Neural crest cell (in vitro differentiated cells): ENCODE measurements around the gene NDST4. TPM values are rescaled to one million over a fixed set of nuclear protein-coding genes. Genes with fewer than 3 reads are reported as not detected.

Experiments used
- DNase-seq: peaks from one replicate; pipeline ENCODE4 v3.0.0; 2021; ENCODE audit warnings: low read depth, mixed read lengths, low spot score
- H3K27ac Mint-ChIP-seq: one replicate; pipeline ENCODE4 v1.8.0; 2021; ENCODE audit warnings: mild to moderate bottlenecking, mixed read lengths; ENCODE audit not compliant: unreplicated experiment
- H3K27me3 Mint-ChIP-seq: 2 replicates; pipeline ENCODE4 v1.8.0; 2021; ENCODE audit warnings: low read depth, mild to moderate bottlenecking, mixed read lengths
- H3K36me3 Mint-ChIP-seq: 2 replicates; pipeline ENCODE4 v1.8.0; 2021; ENCODE audit warnings: low read depth, mild to moderate bottlenecking, mixed read lengths
- H3K4me1 Mint-ChIP-seq: 2 replicates; pipeline ENCODE4 v1.8.0; 2021; ENCODE audit warnings: mixed read lengths
- H3K4me3 Mint-ChIP-seq: one replicate; pipeline ENCODE4 v1.8.0; 2021; ENCODE audit warnings: mild to moderate bottlenecking, mixed read lengths
- H3K9me3 Mint-ChIP-seq: 2 replicates; pipeline ENCODE4 v1.8.0; 2021; ENCODE audit warnings: mixed read lengths
- total RNA-seq: library from RNA; stranded (reverse); gene quantifications from 2 replicates; pipeline ENCODE4 v1.2.1, GENCODE V29; 2021
- TF ChIP-seq, protein P1 (sequence below): fragments of 200-600 bp; sonication (generic); conservative IDR thresholded peaks from 2 replicates; pipeline ENCODE4 v1.5.0; 2021; ENCODE audit warnings: antibody characterized with exemption, mild to moderate bottlenecking

The NDST4 gene
- total RNA-seq, 1 donor from 2014 or later = 1.3 TPM

DNA sequence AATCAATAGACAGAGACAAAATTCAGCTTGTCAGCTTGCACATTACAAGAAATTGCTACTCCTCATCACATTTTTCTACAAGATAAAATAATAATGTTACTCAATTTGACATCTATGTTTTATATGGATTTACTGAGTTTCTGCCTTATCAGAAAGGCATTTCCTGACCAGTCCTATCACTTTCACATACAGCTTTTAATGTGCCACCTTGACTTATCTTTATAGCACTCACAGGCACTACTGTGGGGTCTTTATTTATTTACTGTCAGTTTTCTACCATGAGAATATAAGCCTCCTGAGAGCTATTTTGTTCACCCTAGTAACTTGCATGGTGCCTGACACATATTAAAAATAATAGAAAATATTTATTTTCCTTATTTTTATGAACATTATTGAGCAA lies 6.0 kb downstream of the NDST4 start:
- TF ChIP-seq, protein P1, sequence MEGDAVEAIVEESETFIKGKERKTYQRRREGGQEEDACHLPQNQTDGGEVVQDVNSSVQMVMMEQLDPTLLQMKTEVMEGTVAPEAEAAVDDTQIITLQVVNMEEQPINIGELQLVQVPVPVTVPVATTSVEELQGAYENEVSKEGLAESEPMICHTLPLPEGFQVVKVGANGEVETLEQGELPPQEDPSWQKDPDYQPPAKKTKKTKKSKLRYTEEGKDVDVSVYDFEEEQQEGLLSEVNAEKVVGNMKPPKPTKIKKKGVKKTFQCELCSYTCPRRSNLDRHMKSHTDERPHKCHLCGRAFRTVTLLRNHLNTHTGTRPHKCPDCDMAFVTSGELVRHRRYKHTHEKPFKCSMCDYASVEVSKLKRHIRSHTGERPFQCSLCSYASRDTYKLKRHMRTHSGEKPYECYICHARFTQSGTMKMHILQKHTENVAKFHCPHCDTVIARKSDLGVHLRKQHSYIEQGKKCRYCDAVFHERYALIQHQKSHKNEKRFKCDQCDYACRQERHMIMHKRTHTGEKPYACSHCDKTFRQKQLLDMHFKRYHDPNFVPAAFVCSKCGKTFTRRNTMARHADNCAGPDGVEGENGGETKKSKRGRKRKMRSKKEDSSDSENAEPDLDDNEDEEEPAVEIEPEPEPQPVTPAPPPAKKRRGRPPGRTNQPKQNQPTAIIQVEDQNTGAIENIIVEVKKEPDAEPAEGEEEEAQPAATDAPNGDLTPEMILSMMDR = no peak
- Mint-ChIP-seq H3K4me1 (peaks cover 14% of the 10 kb centered on the region), H3K27me3 (no peaks in the 10 kb centered on the region), H3K36me3 (no peaks in the 10 kb centered on the region), H3K9me3 (no peaks in the 10 kb centered on the region), H3K4me3 (no peak overlapping the region), H3K27ac (no peak overlapping the region)
- DNase-seq = no peak

DNA sequence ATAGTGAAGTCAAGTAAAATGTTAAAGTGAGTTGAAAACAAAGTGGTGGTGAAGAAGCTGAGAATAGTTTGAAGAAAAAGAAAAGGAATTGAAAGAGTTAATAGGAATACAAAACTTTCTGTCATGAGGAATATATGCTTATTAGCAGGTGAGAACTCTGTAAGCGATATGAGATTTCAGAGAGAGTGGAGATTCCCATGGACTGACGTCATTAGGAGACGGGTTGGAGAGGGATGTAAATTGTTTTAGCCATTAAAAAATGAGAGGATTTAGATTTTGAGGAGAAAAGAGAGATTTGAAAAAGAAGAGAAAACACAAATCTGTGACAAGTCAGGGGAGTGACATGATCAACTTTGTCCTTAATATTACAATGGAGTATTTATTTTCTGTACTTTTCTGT lies 11.7 kb downstream of the NDST4 start:
- no peak for DNase-seq
- Mint-ChIP-seq H3K4me3 (no peak overlapping the region), H3K9me3 (no peaks in the 10 kb centered on the region), H3K27me3 (no peaks in the 10 kb centered on the region), H3K4me1 (no peaks in the 10 kb centered on the region), H3K27ac (no peak overlapping the region), H3K36me3 (no peaks in the 10 kb centered on the region)
- TF ChIP-seq, protein P1 = no peak

DNA sequence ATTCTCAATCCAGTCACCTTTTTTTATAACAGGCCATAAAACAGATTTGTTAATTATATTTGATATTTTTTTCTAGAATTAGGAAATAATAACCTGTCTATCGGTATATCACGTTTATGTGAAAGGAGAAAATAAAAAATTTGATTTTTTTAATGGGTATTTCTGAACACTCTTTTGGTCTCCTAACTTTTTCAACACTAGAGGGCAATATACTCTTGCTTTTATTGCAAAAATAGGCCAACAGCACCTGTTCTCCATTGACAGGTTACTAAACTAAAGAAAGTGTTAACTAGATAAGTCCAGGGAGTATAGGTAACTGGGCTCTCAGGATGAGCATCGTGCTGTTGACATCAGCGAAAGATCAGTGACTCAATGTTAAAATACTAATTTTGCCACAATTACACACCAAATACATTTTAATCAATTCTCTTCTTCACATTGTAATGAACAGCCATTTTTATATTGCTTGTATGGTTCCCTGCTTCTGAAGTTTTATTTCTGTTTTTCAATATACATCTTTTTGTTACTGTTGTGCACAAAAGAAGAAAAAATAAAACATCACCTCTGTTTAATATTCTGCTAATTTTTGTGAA lies 22.8 kb downstream of the NDST4 start:
- H3K4me1 Mint-ChIP-seq = no peaks in the 10 kb centered on the region
- TF ChIP-seq, protein P1 = peak; percentile 87
- H3K4me3 Mint-ChIP-seq = no peak overlapping the region
- no peaks in the 10 kb centered on the region for H3K27me3 Mint-ChIP-seq
- H3K27ac Mint-ChIP-seq = no peak overlapping the region
- H3K36me3 Mint-ChIP-seq = no peaks in the 10 kb centered on the region
- no peak for DNase-seq
- H3K9me3 Mint-ChIP-seq = no peaks in the 10 kb centered on the region

DNA sequence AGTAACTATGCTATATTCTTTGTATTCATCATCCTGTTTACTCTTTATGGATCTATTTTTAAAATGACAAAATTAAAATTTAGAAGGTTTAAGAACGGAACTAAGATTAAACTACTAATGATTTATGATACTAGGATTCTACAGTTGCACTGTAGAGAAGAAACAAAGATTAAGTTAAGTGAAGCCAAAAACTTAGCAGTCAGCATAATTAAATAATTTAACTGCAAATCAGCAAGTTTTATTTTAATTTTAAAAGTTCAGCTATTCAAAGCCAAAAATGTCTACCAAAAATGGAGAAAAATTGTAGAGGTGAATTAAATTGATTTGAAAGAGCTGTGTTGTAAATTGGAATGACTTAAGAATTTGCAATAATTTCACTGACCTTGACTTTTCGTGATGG lies 30.8 kb downstream of the NDST4 start:
- Mint-ChIP-seq H3K36me3 (peaks cover 5% of the 10 kb centered on the region), H3K4me1 (no peaks in the 10 kb centered on the region), H3K27me3 (no peaks in the 10 kb centered on the region), H3K27ac (no peak overlapping the region), H3K9me3 (peaks cover 7% of the 10 kb centered on the region), H3K4me3 (no peak overlapping the region)
- no peak for DNase-seq
- TF ChIP-seq, protein P1 = no peak

DNA sequence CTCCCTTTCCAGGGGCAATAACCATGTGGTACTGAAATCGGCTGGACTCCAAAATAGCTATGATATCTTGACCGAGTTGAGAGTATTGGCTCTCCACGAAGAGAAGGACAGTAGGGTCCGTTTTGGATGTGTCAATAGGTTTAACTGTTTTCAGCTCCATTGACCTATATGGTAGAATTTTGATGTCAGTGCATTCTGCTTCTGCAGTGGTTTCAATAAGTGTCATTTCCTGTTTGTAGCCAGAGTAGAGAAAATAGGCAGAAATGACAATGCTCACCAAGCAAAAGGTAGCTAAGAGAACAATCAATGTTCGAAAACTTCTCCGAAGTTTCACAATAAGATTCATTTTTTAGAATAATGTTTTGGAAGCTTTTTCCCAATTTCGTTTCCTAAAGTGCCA lies 36.7 kb downstream of the NDST4 start:
- H3K9me3 Mint-ChIP-seq = no peaks in the 10 kb centered on the region
- TF ChIP-seq, protein P1 = no peak
- no peaks in the 10 kb centered on the region for H3K27me3 Mint-ChIP-seq

More for the DNA sequence above, 36.7 kb downstream of the NDST4 start:
- DNase-seq = no peak
- Mint-ChIP-seq H3K4me1 (no peaks in the 10 kb centered on the region), H3K27ac (no peak overlapping the region), H3K36me3 (no peaks in the 10 kb centered on the region), H3K4me3 (no peak overlapping the region)
